ENCODE measurements around the gene DNAAF2.

DNAAF2 gene

GRCh38 chr14:49654511-49654910, 19.5 kb upstream of the DNAAF2 start:
- Histone ChIP-seq H3K9me2 (replicated peaks; ENCODE audit: insufficient read depth, low read length) (no peaks in the 10 kb centered on the region), H3K4me3 (ENCODE audit: insufficient read depth, low read length, poor library complexity, severe bottlenecking) (no peak overlapping the region), H4K20me1 (ENCODE audit: low read depth, low read length) (peaks cover 10% of the 10 kb centered on the region; the same call in 1 of the 2 replicates), H3K4me2 (ENCODE audit: low read depth, low read length, poor library complexity, severe bottlenecking) (no peak overlapping the region), H3K27ac (ENCODE audit: low read depth, low read length) (no peak overlapping the region), H3K79me2 (ENCODE audit: insufficient read depth, low read length) (no peaks in the 10 kb centered on the region), H3K36me3 (ENCODE audit: low read length) (peaks cover 22% of the 10 kb centered on the region; the same call in 1 of the 2 replicates), H3K27me3 (ENCODE audit: low read length) (no peaks in the 10 kb centered on the region), H3K9me3 (ENCODE audit: insufficient read depth, low read length) (no peaks in the 10 kb centered on the region), H3F3A (ENCODE audit: insufficient read depth) (peaks cover 22% of the 10 kb centered on the region; the same call in 1 of the 2 replicates), H2AFZ (ENCODE audit: low read depth, low read length, severe bottlenecking) (no peak overlapping the region), H3K9ac (ENCODE audit: low read length) (no peak overlapping the region)
- TF ChIP-seq EZH2phosphoT487 (conservative IDR thresholded peaks at IDR 0.05; ENCODE audit: low read length) (no peak), CTCF (IDR thresholded peaks at IDR 0.05; ENCODE audit: insufficient read depth, low read length, poor library complexity, severe bottlenecking) (no peak)

- Histone ChIP-seq H4K20me1 (ENCODE audit: low read depth, low read length) (peaks cover 10% of the 10 kb centered on the region), H3K9me3 (ENCODE audit: insufficient read depth, low read length) (no peaks in the 10 kb centered on the region), H3F3A (ENCODE audit: insufficient read depth) (peaks cover 26% of the 10 kb centered on the region), H3K4me3 (ENCODE audit: insufficient read depth, low read length, poor library complexity, severe bottlenecking) (no peak overlapping the region), H3K9me2 (replicated peaks; ENCODE audit: insufficient read depth, low read length) (no peaks in the 10 kb centered on the region), H3K4me2 (ENCODE audit: low read depth, low read length, poor library complexity, severe bottlenecking) (no peak overlapping the region), H3K27ac (ENCODE audit: low read depth, low read length) (no peak overlapping the region), H2AFZ (ENCODE audit: low read depth, low read length, severe bottlenecking) (no peak overlapping the region), H3K36me3 (ENCODE audit: low read length) (peaks cover 22% of the 10 kb centered on the region; the same call in 1 of the 2 replicates), H3K9ac (ENCODE audit: low read length) (no peak overlapping the region), H3K27me3 (ENCODE audit: low read length) (no peaks in the 10 kb centered on the region), H3K79me2 (ENCODE audit: insufficient read depth, low read length) (peaks cover 3% of the 10 kb centered on the region; the same call in 1 of the 2 replicates)
- TF ChIP-seq CTCF (IDR thresholded peaks at IDR 0.05; ENCODE audit: insufficient read depth, low read length, poor library complexity, severe bottlenecking) (no peak), EZH2phosphoT487 (conservative IDR thresholded peaks at IDR 0.05; ENCODE audit: low read length) (no peak)
Observed at GRCh38 chr14:49653508-49653907, 18.5 kb upstream of the DNAAF2 start.

DNA sequence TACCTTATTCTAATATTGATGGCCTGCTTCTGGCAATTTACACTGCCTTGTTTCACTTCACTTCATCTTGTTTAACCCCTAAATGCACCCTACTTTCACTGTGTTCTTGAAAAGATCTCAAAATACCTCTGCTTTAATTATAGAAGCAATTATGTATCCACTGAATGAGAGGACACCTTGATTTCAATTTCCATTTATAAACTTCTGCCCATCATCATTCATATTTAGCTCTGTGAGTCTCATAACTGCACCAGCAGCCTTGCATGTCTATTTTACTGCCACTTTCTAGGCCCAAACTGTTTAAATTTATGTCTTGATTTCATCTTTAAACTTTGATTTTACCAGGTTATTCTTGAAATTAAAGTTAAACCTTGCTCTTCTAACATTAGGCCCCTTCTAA, 7.1 kb upstream of the DNAAF2 start:
- H3K9me3 ChIP-seq (ENCODE audit: insufficient read depth, low read length) = no peaks in the 10 kb centered on the region
- H3K4me2 ChIP-seq (ENCODE audit: low read depth, low read length, poor library complexity, severe bottlenecking) = peak overlapping the region; percentile 1
- peak overlapping the region; percentile 12; the same call in 1 of the 2 replicates for H3K9ac ChIP-seq (ENCODE audit: low read length)
- peaks cover 20% of the 10 kb centered on the region; the same call in 1 of the 2 replicates for H3F3A ChIP-seq (ENCODE audit: insufficient read depth)
- peak overlapping the region; percentile 7; the same call in 1 of the 2 replicates for H3K27ac ChIP-seq (ENCODE audit: low read depth, low read length)
- no peak for TF ChIP-seq CTCF (IDR thresholded peaks at IDR 0.05; ENCODE audit: insufficient read depth, low read length, poor library complexity, severe bottlenecking)
- TF ChIP-seq EZH2phosphoT487 (conservative IDR thresholded peaks at IDR 0.05; ENCODE audit: low read length) = no peak
- H3K79me2 ChIP-seq (ENCODE audit: insufficient read depth, low read length) = peaks cover 60% of the 10 kb centered on the region
- H2AFZ ChIP-seq (ENCODE audit: low read depth, low read length, severe bottlenecking) = no peak overlapping the region
- H3K4me3 ChIP-seq (ENCODE audit: insufficient read depth, low read length, poor library complexity, severe bottlenecking) = no peak overlapping the region
- H3K36me3 ChIP-seq (ENCODE audit: low read length) = peaks cover 4% of the 10 kb centered on the region; the same call in 1 of the 2 replicates
- H3K9me2 ChIP-seq (replicated peaks; ENCODE audit: insufficient read depth, low read length) = no peaks in the 10 kb centered on the region
- no peaks in the 10 kb centered on the region for H3K27me3 ChIP-seq (ENCODE audit: low read length)
- peaks cover 5% of the 10 kb centered on the region for H4K20me1 ChIP-seq (ENCODE audit: low read depth, low read length)
